ENCODE measurements around the gene TBCE. TPM values are rescaled to one million over a fixed set of nuclear protein-coding genes. Genes with fewer than 3 reads are reported as not detected.
"Not testable (repeated sequence)": the region's sequence is repeated elsewhere in the genome, so short reads cannot be mapped to it uniquely, and the experiment has no call there.

TBCE gene
- total RNA-seq, 1 experiment from 2014 or later, result 41.0 TPM

DNA sequence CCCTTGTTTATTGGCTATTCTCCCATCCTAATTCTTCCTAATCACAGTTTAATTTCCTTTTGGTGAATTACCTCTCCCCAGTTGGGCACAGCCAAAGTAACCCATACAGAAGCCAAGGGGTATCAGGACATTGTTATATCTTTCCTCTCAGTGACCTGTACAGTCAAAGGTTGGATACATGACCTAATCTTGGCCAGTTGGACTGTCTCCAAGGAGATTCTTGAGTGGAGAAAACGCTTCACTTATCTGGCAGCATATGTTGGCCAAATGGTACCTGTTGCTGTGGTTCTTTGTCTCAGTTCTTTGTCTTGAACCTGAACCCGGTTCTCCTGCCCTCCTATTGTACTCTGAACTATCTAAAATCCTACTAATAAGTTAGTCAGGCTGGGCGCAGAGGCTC, 15.3 kb upstream of the TBCE start:
- POLR2A ChIA-PET (ENCODE audit: unreplicated experiment), result no interaction called here
- H3K4me1 ChIP-seq (ENCODE audit: insufficient read depth, low read length), result no peaks in the 10 kb centered on the region
- H3K27ac ChIP-seq (ENCODE audit: low read length), result no peak overlapping the region
- no peaks in the 10 kb centered on the region for H3K36me3 ChIP-seq (ENCODE audit: low read depth, low read length)
- no peak for DNase-seq
- no peak overlapping the region for H3K4me3 ChIP-seq (ENCODE audit: low read length)
- no TSS peak for BruUV-seq (replicated peaks)
- no peaks in the 10 kb centered on the region for H3K9me2 ChIP-seq (replicated peaks; ENCODE audit: low read length)
- no peaks in the 10 kb centered on the region for H3F3A ChIP-seq (ENCODE audit: low read length, unreplicated experiment)
- intact Hi-C loops (cut with micrococcal nuclease), result no loop called here
- no peak overlapping the region for H3K4me2 ChIP-seq (ENCODE audit: low read length)
- CTCF ChIA-PET, result no interaction called here
- no peaks in the 10 kb centered on the region for H3K9me3 ChIP-seq (ENCODE audit: low read length)
- H3K9ac ChIP-seq (ENCODE audit: low read length), result no peak overlapping the region
- H3K79me2 ChIP-seq (ENCODE audit: low read length), result no peaks in the 10 kb centered on the region
- ATAC-seq, result no peak
- TF ChIP-seq EZH2phosphoT487 (IDR thresholded peaks at IDR 0.05; ENCODE audit: borderline replicate concordance, low read length) (no peak), EZH2 (IDR thresholded peaks at IDR 0.05; ENCODE audit: low read length, unreplicated experiment) (no peak)
- TF ChIP-seq, protein P1, sequence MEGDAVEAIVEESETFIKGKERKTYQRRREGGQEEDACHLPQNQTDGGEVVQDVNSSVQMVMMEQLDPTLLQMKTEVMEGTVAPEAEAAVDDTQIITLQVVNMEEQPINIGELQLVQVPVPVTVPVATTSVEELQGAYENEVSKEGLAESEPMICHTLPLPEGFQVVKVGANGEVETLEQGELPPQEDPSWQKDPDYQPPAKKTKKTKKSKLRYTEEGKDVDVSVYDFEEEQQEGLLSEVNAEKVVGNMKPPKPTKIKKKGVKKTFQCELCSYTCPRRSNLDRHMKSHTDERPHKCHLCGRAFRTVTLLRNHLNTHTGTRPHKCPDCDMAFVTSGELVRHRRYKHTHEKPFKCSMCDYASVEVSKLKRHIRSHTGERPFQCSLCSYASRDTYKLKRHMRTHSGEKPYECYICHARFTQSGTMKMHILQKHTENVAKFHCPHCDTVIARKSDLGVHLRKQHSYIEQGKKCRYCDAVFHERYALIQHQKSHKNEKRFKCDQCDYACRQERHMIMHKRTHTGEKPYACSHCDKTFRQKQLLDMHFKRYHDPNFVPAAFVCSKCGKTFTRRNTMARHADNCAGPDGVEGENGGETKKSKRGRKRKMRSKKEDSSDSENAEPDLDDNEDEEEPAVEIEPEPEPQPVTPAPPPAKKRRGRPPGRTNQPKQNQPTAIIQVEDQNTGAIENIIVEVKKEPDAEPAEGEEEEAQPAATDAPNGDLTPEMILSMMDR (conservative IDR thresholded peaks at IDR 0.05; ENCODE audit: low read depth, low read length), result no peak
- no peak overlapping the region for H2AFZ ChIP-seq (ENCODE audit: low read length)
- no peaks in the 10 kb centered on the region for H3K27me3 ChIP-seq (ENCODE audit: low read length)
- H4K20me1 ChIP-seq (ENCODE audit: low read length), result no peaks in the 10 kb centered on the region

DNA sequence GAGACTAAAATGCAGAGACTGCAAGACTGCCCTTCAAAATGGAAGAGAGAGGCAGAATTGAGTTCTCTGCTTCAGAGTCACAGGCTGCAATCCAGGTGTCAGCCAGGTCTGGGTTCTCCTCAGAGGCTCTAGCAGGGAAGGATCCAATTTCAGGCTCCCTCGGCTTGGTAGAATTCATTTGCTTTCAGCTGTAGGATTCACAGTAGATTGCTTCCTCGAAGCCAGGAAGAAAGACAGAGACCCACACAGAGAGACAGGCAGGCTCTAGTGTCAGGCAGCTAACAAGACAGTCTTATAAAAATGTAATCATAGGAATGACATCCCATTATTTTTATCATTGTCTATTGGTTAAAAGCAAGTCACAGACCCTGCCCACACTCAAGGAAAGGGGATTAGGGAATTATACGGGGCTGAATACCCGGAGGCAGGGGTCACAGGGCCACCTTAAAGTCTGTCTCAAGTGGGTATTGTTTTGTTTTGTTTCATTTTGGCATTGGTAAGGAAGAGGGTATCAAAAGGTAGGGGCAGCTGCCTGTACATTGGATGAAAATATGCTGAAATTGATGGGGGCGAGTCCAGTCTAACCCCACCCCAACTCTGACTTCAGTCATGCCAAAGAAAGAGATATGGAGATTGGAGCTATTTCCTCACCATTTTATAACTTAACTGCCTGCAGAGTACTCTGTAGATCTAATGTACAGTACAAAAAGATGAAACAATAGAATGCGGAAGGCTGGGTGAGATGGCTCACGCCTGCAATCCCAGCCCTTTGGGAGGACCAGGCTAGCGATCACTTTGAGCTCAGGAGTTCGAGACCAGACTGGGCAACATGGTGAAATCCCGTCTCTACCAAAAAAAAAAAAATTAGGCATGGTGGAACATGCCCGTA, 9.5 kb upstream of the TBCE start:
- H3K9ac ChIP-seq (ENCODE audit: low read length), result no peak overlapping the region
- H3K4me3 ChIP-seq (ENCODE audit: low read length), result no peak overlapping the region
- H3K36me3 ChIP-seq (ENCODE audit: low read depth, low read length), result no peaks in the 10 kb centered on the region
- H3K9me2 ChIP-seq (replicated peaks; ENCODE audit: low read length), result no peaks in the 10 kb centered on the region
- intact Hi-C loops (cut with micrococcal nuclease), result no loop called here
- CTCF ChIA-PET, result no interaction called here
- H3K4me2 ChIP-seq (ENCODE audit: low read length), result no peak overlapping the region
- H3F3A ChIP-seq (ENCODE audit: low read length, unreplicated experiment), result no peaks in the 10 kb centered on the region
- no peak for TF ChIP-seq EZH2phosphoT487 (IDR thresholded peaks at IDR 0.05; ENCODE audit: borderline replicate concordance, low read length)
- TF ChIP-seq EZH2 (IDR thresholded peaks at IDR 0.05; ENCODE audit: low read length, unreplicated experiment), result no peak
- TF ChIP-seq, protein P1 (conservative IDR thresholded peaks at IDR 0.05; ENCODE audit: low read depth, low read length), result no peak
- H2AFZ ChIP-seq (ENCODE audit: low read length), result no peak overlapping the region
- H4K20me1 ChIP-seq (ENCODE audit: low read length), result no peaks in the 10 kb centered on the region
- ATAC-seq (no peak), DNase-seq (no peak)
- no peaks in the 10 kb centered on the region for H3K4me1 ChIP-seq (ENCODE audit: insufficient read depth, low read length)
- no TSS peak for BruUV-seq (replicated peaks)
- no peaks in the 10 kb centered on the region for H3K27me3 ChIP-seq (ENCODE audit: low read length)
- POLR2A ChIA-PET (ENCODE audit: unreplicated experiment), result interaction anchor here (0.6 kb wide), 1 partner anchor 81 kb away, joined by 3 read pairs; no protein-coding TSS in a partner anchor
- no peak overlapping the region for H3K27ac ChIP-seq (ENCODE audit: low read length)
- H3K9me3 ChIP-seq (ENCODE audit: low read length), result no peaks in the 10 kb centered on the region
- H3K79me2 ChIP-seq (ENCODE audit: low read length), result no peaks in the 10 kb centered on the region

DNA sequence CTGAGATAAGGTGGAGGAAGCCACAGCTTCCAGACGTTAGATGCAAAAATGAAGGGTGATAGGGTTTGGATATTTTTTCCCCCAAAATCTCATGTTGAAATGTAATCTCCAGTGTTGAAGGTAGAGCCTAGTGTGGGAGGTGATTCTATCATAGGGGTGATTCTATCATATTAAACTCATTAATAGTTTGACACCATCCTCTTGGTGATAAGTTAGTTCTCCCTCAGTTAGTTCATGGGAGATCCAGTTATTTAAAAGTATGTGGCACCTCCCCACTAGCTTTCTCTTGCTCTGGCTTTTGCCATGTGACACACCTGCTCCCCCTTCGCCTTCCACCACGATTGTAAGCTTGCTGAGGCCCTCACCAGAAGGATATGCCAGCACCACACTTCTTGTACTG, 8.3 kb upstream of the TBCE start:
- POLR2A ChIA-PET (ENCODE audit: unreplicated experiment), result no interaction called here
- CTCF ChIA-PET, result no interaction called here
- TF ChIP-seq EZH2 (IDR thresholded peaks at IDR 0.05; ENCODE audit: low read length, unreplicated experiment), result no peak
- TF ChIP-seq, protein P1 (conservative IDR thresholded peaks at IDR 0.05; ENCODE audit: low read depth, low read length), result no peak
- no peak for TF ChIP-seq EZH2phosphoT487 (IDR thresholded peaks at IDR 0.05; ENCODE audit: borderline replicate concordance, low read length)

DNA sequence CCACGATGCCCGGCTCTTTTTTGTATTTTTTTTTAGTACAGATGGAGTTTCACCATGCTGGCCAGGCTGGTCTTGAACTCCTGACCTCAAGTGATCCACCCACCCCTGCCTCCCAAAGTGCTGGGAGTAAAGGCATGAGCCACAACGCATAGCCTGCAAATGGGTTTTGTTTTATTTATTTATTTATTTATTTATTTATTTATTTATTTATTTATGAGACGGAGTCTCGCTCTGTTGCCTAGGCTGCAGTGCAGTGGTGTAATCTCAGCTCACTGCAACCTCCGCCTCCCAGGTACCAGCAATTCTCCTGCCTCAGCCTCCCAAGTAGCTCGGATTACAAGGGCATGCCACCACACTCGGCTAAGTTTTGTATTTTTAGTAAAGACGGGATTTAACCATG, 3.0 kb upstream of the TBCE start:
- H4K20me1 ChIP-seq (ENCODE audit: low read length); H3K9me3 ChIP-seq (ENCODE audit: low read length); H3K9ac ChIP-seq (ENCODE audit: low read length); H3F3A ChIP-seq (ENCODE audit: low read length, unreplicated experiment); H2AFZ ChIP-seq (ENCODE audit: low read length); H3K4me1 ChIP-seq (ENCODE audit: insufficient read depth, low read length); H3K9me2 ChIP-seq (replicated peaks; ENCODE audit: low read length); H3K4me3 ChIP-seq (ENCODE audit: low read length); ATAC-seq; H3K27ac ChIP-seq (ENCODE audit: low read length); H3K4me2 ChIP-seq (ENCODE audit: low read length); H3K36me3 ChIP-seq (ENCODE audit: low read depth, low read length); BruUV-seq (replicated peaks); H3K27me3 ChIP-seq (ENCODE audit: low read length); intact Hi-C loops (cut with micrococcal nuclease); DNase-seq; POLR2A ChIA-PET (ENCODE audit: unreplicated experiment): not testable (repeated sequence)
- CTCF ChIA-PET, result interaction anchor here (0.6 kb wide), 2 partner anchors 51 to 75 kb away, joined by 4 to 6 read pairs; no protein-coding TSS in a partner anchor
- H3K79me2 ChIP-seq (ENCODE audit: low read length), result peaks cover 13% of the 10 kb centered on the region

More for the DNA sequence above, 8.3 kb upstream of the TBCE start:
- no TSS peak for BruUV-seq (replicated peaks)
- no peak for DNase-seq
- Histone ChIP-seq H3K9me3 (ENCODE audit: low read length) (no peaks in the 10 kb centered on the region), H3F3A (ENCODE audit: low read length, unreplicated experiment) (no peaks in the 10 kb centered on the region), H4K20me1 (ENCODE audit: low read length) (no peaks in the 10 kb centered on the region), H3K4me3 (ENCODE audit: low read length) (no peak overlapping the region), H3K27ac (ENCODE audit: low read length) (no peak overlapping the region), H2AFZ (ENCODE audit: low read length) (no peak overlapping the region), H3K27me3 (ENCODE audit: low read length) (no peaks in the 10 kb centered on the region), H3K4me1 (ENCODE audit: insufficient read depth, low read length) (no peaks in the 10 kb centered on the region), H3K36me3 (ENCODE audit: low read depth, low read length) (no peaks in the 10 kb centered on the region), H3K4me2 (ENCODE audit: low read length) (no peak overlapping the region), H3K9me2 (replicated peaks; ENCODE audit: low read length) (no peaks in the 10 kb centered on the region), H3K9ac (ENCODE audit: low read length) (no peak overlapping the region), H3K79me2 (ENCODE audit: low read length) (no peaks in the 10 kb centered on the region)
- intact Hi-C loops (cut with micrococcal nuclease), result no loop called here
- ATAC-seq, result no peak

Data from PC-3 (cell line).